Measurements from ENCODE around the gene PCDH18. TPM values are rescaled to one million over a fixed set of nuclear protein-coding genes. Genes with fewer than 3 reads are reported as not detected.
"Not testable (repeated sequence)": the region's sequence is repeated elsewhere in the genome, so short reads cannot be mapped to it uniquely, and the experiment has no call there.

The PCDH18 gene
- total RNA-seq, 1 donor from 2014 or later: 13.7 TPM

DNA sequence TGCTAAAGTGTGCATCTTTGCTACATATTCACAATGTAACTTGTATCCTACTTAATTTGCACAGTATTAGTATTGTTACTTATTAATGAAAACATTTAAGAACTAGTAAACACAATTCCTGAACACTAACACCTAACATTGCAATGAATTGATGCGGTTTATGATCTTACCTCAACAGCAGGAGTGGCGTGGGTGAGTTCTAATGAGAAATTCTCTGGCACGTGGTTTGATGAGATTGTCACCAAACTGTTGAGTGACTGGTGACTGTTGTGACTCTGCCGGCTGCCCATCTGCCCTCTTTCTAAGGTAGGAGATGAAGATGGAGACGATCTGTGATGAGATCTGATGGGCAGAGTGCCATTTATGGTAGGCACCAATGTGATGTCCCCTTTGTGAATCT, 2.9 kb downstream of the PCDH18 start:
- no peak for DNase-seq (ENCODE audit: low spot score)

GRCh38 chr4:137528673-137529072, 3.6 kb downstream of the PCDH18 start:
- no peak for DNase-seq (ENCODE audit: low spot score)

DNA sequence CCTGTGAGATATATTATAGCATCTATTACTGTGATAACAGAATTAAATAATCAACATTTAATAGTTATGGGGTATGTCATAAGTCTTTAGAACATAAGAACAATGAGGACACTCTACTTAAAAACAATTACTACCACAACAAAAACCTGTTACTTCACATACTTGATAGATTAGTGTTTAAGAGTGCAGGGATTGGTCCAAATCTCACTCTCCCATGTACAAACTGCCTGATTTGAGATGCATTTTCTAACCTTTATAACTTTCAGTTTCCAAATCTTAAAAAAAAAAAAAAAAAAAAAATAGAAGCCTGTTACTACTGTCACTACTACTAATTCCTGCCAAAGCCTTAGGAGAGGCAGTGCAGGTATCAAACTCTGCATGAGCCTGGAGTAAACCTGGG, 5.6 kb downstream of the PCDH18 start:
- no peak for DNase-seq (ENCODE audit: low spot score)

DNA sequence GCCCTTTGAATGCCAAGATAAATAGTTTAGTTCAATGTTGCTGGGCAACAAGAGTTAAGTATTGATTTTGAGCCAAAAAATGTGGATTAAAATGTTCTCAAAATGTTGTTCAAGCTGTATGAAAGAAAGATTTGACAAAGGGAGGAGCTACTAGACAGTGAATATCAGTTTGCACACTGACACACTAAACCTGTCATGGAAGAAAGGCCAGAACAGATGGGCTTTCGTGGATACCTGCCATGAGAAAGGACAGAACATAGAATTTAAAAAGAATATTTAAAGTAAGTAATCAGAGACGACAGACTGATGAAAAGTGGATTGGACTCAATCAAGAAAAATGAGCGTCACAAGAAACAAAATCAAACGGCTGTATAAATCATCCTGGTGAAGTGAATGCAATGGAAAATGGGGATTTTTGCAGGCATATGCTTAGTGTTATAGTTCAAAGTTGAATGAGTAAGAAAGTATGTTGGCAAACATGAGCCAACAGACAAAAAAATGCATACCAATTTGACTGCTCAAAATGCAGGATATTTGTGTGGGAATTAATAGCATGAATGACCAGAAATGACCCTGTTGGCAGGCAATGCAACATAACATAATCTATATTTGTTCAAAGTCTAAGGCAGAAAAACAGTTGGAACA, 7.4 kb downstream of the PCDH18 start:
- no peak for DNase-seq (ENCODE audit: low spot score)

GRCh38 chr4:137523329-137523728, 9.0 kb downstream of the PCDH18 start:
- DNase-seq (ENCODE audit: low spot score): no peak

DNA sequence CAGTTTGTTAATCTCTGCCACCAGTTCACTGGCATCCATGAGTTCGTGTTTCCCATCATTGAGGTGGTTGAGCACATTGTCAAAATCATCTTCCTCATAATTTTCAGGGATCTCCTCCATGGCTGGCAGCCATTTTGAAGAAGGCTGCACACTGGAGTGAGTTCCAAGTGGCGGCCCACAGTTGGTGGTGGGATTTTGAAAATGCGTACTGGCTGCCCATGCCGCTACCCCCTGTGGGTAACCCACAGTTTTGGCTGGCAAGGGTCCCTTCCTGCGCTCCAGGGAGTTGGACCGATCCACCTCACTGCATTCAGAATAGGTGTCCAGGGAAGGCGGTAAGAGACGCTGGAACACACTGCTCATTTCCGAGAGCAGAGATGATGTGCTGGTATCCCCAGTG, 11.2 kb downstream of the PCDH18 start:
- DNase-seq (ENCODE audit: low spot score): no peak

GRCh38 chr4:137519406-137519805, 12.9 kb downstream of the PCDH18 start:
- no peak for DNase-seq (ENCODE audit: low spot score)

DNA sequence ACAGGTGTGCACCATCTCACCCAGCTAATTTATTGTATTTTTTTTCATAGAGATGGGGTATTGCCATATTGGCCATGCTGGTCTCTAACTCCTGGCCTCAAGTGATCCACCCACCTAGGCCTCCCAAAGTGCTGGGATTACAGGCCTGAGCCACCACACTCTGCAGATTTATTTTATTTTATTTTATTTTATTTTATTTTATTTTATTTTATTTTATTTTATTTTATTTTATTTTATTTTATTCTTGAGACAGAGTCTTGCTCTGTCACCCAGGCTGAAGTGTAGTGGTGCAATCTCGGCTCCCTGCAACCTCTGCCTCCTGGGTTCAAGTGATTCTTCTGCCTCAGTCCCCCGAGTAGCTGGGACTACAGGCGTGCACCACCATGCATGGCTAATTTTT, 15.0 kb downstream of the PCDH18 start:
- DNase-seq (ENCODE audit: low spot score): not testable (repeated sequence)

DNA sequence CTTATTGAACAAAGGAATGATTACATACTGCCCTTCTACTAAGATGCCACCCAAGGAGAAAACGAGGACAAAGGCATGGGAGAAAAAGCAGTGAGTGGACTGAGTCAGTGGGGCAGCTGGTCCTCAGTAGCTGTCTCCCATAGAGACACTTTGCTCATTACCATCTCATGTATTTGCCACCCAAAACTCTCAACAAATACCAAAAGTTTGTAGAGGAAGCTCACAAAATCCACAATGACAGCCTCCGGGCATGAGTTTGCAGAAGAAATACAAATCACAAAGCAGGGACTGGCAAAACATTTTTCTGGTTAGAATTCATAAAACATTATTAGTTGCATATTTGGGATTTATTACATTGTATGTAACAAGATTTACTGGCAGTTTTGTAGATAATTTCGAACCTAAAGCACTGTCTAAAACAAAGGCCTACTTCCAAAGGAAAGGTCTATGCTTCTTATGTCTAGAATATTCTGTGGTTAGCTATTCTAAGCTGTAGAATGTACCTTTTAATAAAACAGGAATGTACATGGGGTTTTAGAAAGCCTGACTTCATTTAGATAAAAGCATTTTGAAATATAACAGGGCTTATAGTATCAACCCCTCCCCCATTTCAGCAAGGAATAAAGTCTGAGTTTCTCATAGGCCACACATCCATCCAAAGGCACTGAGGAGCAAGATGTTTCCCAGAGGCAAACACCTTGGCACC, 17.7 kb downstream of the PCDH18 start:
- no peak for DNase-seq (ENCODE audit: low spot score)

DNA sequence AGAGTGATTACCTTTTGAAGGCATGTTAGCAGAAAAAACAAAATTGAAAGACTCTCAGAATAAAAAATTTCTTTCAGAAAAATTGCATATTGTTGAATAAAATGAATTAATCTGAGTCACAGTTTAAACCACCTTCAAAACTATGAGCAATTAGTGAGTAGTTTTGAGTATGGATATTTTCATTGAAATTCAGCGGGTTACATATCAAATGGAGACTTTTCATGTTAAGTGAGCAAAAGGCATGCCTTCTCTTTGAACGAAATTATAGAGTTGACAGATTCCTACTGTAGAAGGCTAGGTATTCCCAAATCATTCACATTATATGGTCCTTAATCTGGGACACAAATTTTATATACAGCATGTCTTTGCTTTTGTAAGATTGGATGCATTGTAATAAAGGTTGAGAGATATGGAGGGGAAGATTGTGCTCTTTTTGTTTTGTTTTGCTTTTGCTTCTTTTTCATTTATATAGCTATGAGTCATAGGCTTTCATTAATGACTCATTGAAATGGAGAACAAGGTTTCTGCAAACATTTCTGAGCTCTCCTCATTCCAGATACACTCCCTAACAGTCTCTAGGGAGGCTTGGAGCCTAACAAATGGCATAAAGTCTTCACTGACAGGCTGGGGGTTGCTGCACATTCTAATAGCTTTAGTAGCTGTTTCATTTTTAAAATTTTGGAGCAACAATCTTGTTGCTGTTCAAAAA, 21.6 kb downstream of the PCDH18 start:
- DNase-seq (ENCODE audit: low spot score): no peak

DNA sequence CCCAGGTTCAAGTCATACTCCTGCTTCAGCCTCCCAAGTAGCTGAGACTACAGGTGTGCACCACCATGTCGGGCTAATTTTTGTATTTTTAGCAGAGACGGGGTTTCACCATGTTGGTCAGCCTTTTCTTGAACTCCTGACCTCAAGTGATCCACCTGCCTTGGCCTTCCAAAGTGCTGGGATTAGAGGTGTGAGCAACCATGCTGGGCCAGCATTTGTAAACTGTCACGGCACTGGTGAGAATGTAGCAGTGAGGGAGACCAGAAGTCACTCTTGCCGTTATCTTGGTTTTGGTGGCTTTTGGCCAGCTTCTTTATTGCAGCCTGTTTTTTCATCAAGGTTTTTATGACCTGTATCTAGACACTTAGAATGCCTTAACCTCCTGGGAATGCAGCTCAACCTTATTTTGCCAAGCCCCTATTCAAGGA, 22.4 kb downstream of the PCDH18 start:
- no peak for DNase-seq (ENCODE audit: low spot score)

GRCh38 chr4:137502339-137503129, 29.8 kb downstream of the PCDH18 start:
- DNase-seq (ENCODE audit: low spot score): no peak

- not testable (repeated sequence) for DNase-seq (ENCODE audit: low spot score)
Measured at GRCh38 chr4:137496267-137496666, 36.0 kb downstream of the PCDH18 start.

- no peak for DNase-seq (ENCODE audit: low spot score)
Measured at GRCh38 chr4:137495578-137495977, 36.7 kb downstream of the PCDH18 start.

GRCh38 chr4:137483313-137483959, 48.9 kb downstream of the PCDH18 start:
- DNase-seq (ENCODE audit: low spot score): not testable (repeated sequence)

DNA sequence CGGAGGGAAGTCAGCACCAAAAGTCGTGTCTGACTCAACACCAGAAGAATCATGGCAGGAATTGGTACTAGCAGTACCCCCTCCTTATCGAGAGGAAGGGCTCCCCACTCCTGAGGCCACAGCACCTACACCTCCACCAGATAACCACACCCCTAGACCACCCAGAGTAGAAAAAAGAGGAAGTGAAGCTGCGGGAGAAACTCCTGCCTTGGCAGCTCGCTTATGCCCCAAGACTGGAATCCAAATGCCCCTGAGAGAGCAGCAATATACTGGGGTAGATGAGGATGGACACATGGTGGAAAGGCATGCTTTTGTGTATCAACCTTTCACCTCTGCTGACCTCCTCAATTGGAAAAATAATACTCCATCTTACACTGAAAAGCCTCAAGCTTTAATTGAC, 52.6 kb downstream of the PCDH18 start:
- DNase-seq (ENCODE audit: low spot score): not testable (repeated sequence)

- no peak for DNase-seq (ENCODE audit: low spot score)
Measured at GRCh38 chr4:137476345-137476744, 55.9 kb downstream of the PCDH18 start.

- DNase-seq (ENCODE audit: low spot score): no peak
Measured at GRCh38 chr4:137474711-137475301, 57.5 kb downstream of the PCDH18 start.

- no peak for DNase-seq (ENCODE audit: low spot score)
Measured at GRCh38 chr4:137471895-137472294, 60.4 kb downstream of the PCDH18 start.

- DNase-seq (ENCODE audit: low spot score): no peak
Measured at GRCh38 chr4:137471461-137471860, 60.8 kb downstream of the PCDH18 start.

GRCh38 chr4:137470806-137471205, 61.5 kb downstream of the PCDH18 start:
- no peak for DNase-seq (ENCODE audit: low spot score)

Data from ureter (tissue), 1 donor.